ENCODE results near the gene RIMKLB.

DNA sequence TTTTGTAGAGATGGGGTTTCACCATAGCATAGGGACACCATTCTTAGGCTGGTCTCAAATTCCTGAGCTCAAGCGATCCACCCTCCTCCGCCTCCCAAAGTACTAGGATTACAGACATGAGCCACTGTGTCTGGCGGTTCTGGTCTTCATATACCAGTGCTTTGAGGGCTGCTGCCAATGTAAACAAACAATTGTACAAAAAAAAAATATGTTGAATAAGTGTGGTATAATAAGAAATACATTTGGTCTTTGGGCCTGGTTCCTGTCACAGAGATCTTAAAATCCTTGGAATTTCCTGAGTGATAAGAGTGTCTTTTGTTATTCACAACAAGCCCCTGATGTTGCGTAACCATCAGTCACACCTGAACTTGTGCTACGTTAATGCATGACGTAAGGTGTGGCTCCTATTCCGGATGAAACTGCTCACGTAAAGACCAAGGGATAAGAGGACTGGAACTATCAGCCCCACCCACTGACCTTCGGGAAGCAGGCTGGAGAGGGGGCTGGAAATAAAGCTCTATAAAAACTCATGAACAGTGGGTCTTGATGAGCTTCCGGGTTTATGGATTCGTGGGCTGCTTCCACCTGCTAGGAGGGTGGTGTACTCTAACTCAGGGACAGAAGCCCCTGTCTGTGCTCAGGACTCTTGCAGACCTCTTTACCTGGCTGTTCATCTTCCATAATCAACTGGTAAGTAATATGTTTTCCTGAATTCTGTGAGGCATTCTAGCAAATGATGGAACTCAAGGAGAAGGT lies 16.5 kb upstream of the RIMKLB start:
- TF ChIP-seq EZH2 (IDR thresholded peaks at IDR 0.05; ENCODE audit: low read depth, low read length, severe bottlenecking) (no peak), SP1 (IDR thresholded peaks at IDR 0.05; ENCODE audit: low read depth, low read length) (no peak), POLR2A (IDR thresholded peaks at IDR 0.05; ENCODE audit: control extremely low read depth in 1 of 2, low read depth in 2 of 2, low read length in 2 of 2) (no peak), CTCF (IDR thresholded peaks at IDR 0.05; ENCODE audit: control extremely low read depth in 1 of 3, insufficient read depth in 1 of 3, low read depth in 1 of 3, low read length in 3 of 3) (no peak), FOSL1 (IDR thresholded peaks at IDR 0.05; ENCODE audit: insufficient read depth, low read depth, low read length) (no peak), CBX8 (IDR thresholded peaks at IDR 0.05; ENCODE audit: borderline replicate concordance, low read depth, low read length) (no peak), POLR2AphosphoS5 (IDR thresholded peaks at IDR 0.05; ENCODE audit: low read depth, low read length) (no peak), GABPA (IDR thresholded peaks at IDR 0.05; ENCODE audit: borderline replicate concordance, insufficient read depth, low read length) (no peak), RFX5 (IDR thresholded peaks at IDR 0.05; ENCODE audit: borderline replicate concordance, low read depth, low read length) (no peak), RNF2 (IDR thresholded peaks at IDR 0.05; ENCODE audit: borderline replicate concordance, low read depth, low read length, missing control alignments, poor library complexity, severe bottlenecking) (no peak), CHD2 (IDR thresholded peaks at IDR 0.05; ENCODE audit: low read length) (no peak), MAFK (IDR thresholded peaks at IDR 0.05; ENCODE audit: low read depth, low read length) (no peak)
- TF ChIP-seq, protein P1, sequence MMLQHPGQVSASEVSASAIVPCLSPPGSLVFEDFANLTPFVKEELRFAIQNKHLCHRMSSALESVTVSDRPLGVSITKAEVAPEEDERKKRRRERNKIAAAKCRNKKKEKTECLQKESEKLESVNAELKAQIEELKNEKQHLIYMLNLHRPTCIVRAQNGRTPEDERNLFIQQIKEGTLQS (IDR thresholded peaks at IDR 0.05; ENCODE audit: insufficient read depth, low read depth, low read length): no peak

Measured in H1 (cell line).